HuH-7.5 (cell line): ENCODE results near the gene ATF7IP.
"Not testable (repeated sequence)": the region's sequence is repeated elsewhere in the genome, so short reads cannot be mapped to it uniquely, and the experiment has no call there.

Source experiments
- DNase-seq: peaks from one replicate; pipeline ENCODE4 v3.0.0; 2011; ENCODE audit warnings: low spot score

Gene ATF7IP

DNA sequence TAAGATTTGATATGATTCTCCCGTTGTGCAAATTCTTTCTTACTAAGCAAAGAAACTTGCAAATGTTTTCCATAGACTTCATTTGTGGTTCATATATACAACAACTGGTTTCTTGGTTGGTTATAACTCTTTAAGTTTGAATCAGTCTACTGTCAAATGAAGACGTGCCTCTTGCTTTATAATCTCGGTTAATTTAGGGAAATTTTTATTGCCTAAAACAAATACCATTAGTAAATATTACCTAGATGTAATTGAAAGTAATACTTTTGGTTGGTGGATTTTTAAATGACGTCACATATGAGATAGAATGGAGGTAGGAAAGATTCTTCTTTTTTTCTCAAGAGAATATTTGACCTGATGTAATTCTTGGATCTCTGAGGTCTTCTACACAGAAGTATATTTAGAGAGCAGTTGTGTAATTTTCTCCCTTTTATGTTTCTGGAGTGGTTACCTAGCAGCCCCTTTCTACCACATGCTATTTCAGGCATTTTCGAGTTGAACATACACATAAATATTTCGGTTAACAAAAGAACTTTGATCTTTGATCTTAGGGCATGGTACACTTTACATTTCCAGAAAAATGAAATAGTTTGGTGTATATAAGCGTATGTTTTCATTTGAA lies 1.7 kb downstream of the ATF7IP start:
- no peak for DNase-seq

DNA sequence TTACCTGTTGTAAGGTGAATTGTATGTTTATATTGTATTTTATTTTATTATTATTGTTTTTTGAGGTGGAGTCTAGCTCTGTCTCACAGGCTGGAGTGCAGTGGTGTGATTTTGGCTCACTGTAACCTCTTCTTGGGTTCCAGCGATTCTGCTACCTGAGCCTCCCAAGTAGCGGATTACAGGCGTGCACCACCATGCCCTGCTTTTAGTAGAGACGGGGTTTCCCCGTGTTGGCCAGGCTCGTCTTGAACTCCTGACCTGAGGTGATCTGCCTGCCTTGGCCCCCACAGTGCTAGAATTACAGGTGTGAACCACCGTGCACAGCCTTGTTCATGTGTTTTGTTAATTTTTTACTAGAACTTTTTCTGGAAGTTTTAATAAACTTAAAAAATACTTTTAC lies 3.8 kb downstream of the ATF7IP start:
- no peak for DNase-seq

DNA sequence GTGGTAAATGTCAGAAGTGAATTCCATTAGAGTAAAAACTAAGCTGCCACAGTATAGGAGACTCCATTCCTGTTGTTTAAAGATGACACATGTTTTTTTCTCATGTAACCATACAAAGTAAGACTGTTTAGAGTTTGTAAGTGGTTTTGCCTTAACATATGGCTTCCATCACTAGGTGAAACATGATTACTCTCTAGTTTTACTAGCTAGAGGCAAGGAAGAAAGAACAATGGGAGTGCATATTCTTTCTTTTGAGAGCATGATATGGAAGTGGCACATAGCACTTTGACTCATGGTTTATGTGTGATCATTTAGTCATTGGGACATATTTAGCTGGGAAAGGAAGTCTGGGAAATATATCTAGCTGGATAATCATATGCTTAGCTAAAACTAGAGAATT lies 7.7 kb downstream of the ATF7IP start:
- DNase-seq = no peak

DNA sequence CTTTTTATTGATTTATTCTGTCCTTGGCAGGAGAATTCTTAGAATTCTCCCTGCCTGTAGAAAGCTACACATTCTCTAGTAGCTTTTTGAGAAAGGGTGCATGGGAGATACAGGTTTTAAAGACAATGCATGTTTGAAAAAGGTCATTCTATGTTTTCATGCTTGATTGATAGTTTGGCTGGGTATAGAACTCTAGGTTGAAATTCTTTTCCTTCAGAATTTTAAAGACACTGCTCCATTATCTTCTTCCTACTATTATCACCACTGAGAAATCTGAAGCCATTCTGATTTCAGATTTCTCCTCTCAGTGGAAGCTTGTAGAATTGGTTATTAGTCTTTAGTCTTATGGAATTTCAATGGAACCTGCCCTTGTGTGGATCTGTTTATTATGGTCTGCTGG lies 14.0 kb downstream of the ATF7IP start:
- DNase-seq = no peak

DNA sequence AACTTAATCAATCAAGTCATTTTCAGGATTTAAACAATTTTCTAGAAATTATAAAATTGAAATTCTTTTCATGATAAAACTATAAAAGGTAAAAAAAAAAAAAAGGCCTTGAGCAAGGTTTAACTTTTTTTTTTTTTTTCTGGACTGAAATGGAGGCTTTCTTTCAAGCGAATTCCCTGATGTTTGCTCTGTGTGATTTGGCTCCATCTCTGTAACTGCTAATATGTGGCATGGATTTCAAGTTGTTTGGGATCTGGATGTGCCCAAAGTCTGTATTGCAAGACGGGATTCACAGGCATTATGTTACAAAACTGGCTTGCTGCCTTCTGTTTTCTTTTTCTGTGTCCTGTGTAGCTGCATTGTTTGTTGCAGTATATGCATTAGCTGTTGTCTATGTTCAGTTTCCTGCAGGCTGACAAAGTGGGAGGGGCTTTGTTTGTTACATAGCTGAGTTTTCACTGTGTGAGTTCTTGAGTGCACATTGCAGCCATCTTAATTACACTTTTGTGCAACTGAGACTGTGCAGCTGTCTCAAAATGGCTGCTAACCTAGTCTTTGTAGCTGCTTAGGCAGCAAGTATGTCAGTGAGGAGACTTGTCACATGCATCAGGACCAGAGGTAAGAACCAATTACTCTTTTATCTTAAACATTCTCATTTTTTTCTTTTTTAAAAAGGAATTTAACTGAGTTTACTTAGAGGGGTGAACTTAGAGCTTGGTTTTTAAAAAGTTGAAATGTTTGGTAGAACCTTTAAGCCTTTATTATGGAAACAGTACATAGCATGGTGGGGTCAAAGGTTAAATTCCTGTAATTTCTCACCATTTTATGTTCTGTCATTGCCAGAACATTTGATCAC lies 19.5 kb downstream of the ATF7IP start:
- DNase-seq = no peak

DNA sequence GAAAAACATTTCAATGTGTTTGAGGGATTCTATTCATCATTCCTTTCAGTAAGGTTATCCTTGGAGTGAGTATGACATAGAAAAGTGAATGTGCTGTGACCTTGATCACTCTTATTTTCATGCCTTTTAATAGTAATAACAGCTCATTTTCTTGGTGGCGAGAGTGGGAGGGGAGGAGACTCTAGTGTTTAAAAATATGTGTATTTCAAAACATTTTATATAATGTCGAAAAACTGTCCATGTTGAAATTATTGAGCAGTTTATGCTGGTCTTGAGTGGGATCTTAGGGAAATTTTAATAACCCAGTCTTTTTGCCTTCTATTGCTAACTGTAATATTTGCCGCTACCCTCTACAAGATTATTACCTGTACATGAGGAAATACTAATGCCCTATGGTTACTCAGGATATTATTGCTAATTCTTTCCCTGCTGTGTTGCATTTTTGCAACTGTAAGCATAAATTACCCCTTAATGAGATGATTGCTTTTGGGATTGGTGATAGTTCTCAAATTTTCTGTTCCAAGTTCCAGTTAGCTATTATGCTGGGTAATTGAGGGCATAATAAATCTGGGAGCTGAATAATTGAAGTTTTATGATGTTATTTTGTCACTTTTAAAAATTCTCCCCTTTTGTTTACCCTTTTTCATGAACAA lies 21.9 kb downstream of the ATF7IP start:
- no peak for DNase-seq

DNA sequence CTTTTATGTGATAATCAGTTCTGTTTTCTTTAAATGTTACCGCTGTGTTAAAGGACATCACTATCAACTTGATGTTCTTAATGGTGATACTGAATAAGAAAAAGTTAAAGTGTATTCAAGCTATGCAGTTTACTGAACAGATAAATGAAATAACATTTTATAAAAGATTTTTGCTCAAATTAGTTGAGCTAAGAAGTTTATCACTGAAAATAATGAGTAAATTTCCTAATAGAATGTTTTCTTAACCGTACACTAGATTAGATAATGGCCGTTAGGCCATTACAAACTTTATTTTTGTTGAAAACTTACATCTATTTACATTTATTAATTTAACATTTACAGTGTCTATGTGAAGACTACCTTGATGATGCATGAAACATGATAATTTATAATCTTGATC lies 25.0 kb downstream of the ATF7IP start:
- no peak for DNase-seq

DNA sequence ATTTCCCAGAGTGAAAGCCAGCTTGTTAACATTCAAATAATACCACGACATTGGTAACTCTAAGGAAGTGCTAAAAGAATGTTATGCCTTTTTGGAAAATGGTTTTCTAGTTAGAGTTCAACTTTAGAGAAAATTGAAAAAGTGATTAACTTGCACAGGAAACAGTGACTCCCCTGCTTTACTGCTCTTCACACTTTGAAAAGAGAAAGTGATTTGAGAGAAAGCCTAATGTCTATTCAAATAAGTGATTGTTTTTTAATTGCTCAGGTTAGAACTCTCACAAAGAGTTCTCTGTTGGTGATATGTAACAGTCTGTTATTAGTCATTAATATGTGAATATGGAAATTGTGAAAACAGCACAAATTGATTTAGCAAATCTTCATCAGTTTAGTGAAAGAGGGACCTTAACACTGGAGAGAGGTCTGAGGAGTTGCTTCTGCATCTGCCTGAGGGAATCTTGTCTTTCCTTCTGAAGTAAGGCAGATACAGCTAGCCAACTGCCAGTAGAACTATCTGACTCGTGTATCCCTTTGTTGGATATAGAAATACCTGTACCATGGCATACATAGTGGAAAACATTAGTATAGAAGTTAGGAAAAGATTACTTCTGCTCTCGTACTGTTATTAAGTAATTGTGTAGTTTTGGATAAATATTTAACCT lies 25.5 kb downstream of the ATF7IP start:
- DNase-seq = no peak

DNA sequence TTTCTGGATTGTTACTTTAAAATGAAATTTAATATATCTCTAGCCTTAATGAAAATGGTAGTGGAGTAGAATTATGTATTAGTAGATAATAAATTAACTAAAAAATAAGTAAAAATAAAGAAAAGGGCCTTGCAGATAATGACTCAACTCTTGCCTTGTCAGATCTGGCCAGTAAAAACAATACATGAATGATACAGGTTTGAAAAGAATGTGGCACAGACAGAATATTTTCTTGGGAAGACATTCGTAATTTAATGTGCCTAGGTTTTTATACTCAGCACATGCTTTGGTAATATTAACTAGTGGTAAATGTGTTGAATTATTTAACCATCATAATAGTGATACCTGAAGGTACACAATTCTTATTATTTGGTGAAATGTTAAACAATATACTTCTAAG lies 28.3 kb downstream of the ATF7IP start:
- DNase-seq = no peak

DNA sequence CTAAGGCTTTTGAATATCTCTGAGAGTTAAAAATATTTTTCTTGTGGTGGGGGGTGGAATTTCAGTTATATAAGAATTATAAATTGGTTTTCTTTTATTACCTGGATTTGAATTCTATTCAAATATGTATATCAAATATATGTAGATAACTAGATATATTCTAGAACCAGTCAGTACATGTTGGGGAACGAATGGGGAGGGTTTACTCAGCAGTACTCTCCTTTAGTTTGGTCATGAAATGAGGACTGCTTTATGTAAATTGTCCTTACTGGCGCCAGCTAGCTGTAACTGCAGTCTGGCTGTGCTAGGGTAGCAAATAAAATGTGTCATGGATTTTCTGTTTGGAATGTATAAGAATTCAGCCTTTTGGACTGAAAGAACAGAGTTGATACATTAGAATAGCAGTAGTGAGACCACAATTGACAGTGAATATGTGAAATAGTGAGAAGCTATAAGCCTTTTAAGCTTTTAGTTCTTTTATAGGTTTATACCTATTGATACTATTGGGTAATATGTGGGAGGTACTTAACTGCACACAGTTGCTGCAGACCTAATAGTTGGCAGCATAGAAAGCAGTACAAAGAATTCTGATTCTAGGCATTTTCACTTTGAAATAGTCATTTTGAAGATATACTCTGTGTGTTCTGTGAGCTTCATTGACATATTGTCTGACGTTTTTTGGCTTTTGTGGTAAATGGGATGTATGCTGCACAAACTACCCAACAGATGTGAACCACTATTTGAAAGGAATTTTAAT lies 29.0 kb downstream of the ATF7IP start:
- peak; percentile 22 for DNase-seq

DNA sequence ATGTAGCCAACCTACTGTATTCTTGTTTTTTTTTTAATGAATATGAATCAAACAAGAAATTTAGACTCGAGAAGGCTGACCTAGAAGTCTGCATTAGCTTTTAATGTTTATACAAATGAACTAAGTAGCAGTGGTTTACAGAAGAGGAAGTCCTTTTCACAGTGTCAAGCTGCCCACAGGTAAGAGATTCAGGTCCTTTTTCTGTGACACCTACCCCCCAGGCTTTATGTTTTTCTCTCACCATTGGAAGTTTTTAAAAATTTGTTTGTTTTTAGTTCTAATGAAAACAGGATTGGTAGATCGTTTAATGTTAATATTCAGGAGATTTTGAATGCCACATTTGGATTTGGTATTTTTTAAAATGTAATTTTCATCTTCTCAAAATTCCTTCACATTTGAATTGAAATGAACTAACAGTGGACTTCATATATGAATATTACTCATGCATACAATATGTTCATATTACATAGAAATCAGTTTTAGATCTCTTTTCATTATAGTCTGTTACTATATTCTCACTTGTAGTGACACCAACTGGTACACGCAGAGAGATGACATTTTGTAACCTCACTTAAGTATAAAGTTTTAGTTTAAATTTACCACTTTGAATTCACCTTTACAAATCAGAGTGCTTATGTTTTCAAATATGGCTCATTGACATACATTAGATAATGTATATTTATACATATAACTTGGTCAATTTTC lies 29.7 kb downstream of the ATF7IP start:
- DNase-seq = no peak

DNA sequence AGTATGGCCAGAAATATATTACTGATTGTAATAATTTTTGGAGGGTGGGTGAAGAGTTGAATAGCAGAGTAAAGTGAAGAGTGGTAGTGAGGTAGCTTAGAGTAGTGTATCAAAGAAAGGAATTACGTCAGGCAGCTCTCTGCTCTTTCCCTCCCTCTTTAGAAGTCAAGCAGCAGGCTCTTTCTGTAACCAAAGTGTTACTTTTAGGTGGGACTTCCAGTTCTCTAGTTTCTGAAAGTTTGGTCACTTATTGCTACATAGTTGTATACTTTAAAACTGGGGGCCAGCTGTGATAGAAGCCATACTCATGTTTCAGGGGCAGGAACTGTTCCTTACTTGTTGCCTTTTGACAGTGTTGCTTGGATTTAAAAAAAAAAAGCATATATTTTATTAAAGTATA lies 30.6 kb downstream of the ATF7IP start:
- DNase-seq = no peak

DNA sequence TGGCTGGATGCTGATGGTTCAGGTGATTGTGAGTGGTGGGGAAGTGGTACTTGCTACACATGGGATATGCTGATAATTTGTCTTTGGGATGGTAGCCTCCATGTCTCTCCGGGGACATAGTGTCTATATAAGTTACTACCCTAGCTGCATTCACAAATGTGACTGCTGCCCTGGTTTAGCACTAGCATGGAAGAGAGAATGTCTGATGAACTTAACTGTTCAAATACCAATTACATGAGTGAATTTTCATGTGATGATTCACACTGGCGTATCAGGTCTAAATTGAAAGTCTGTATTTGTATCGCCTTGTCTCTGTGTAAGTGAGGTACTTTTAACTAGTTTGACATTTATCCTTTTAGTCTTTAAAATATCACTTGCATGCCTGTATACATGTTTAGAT lies 34.4 kb downstream of the ATF7IP start:
- no peak for DNase-seq

DNA sequence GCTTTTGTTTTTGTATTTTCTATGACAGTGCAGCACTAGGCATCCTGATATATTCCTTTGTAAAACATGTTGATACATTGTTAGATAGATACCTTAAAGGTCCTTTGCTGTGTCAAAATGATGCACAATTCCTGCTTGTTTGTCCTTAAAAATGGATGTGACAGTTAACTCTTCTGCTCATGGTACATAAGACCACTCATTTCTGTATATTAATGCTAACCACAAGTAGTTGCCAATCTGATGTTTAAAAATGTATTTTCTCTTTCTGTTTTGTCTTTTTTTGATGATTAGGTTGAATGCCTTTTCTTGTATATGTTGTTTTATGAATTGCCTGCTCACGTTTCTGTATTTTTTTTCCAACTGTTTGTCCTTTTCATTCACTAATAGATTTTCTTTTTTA lies 35.1 kb downstream of the ATF7IP start:
- no peak for DNase-seq

DNA sequence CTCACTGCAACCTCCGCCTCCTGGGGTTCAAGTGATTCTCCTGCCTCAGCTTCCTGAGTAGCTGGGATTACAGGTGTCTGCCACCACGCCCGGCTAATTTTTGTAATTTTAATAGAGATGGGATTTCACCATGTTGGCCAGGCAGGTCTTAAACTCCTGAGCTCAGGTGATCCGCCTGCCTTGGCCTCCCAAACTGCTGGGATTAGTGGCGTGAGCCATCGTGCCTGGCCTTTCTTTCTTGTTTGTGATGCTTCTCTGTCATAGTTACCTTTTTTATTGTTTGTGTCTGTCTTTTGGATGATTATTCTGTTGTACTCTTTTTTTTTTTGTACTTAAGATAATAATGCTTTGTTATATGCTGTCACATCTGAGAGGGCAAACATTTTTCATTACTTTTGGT lies 35.8 kb downstream of the ATF7IP start:
- not testable (repeated sequence) for DNase-seq

DNA sequence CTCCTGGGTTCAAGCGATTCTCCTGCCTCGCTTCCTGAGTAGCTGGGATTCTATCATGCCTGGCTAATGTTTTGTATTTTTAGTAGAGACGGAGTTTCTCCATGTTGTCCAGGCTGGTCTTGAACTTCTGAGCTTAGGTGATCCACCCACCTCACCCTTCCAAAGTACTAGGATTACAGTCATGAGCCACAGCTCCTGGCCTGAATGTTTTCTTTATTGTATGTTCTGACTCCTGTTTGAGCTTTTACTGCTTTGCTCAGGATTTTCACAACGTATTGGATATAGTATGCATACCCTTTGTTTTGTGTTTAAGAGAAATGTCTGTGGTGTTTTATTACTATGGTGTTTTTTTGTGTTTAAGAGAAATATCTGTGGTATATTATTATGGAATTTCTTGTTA lies 37.2 kb downstream of the ATF7IP start:
- DNase-seq = no peak

DNA sequence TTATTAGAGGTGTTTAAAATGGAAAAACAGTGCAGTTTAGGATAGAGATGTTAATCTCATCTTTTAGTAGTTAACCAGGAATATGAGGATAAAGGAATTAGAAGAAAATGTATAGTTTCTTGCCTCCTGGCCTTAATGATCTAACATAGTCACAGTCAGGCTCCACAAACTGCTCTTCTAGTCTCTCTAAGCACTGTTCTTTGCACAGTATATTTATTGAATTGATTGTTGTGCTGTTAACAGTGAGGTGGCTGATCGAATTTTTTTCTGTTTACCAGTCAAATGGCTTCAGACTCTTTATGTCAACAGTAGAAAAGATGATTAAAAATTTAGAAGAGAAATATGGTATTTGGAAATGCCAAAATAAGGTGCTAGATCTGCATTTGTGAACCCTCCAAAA lies 37.8 kb downstream of the ATF7IP start:
- DNase-seq = no peak

DNA sequence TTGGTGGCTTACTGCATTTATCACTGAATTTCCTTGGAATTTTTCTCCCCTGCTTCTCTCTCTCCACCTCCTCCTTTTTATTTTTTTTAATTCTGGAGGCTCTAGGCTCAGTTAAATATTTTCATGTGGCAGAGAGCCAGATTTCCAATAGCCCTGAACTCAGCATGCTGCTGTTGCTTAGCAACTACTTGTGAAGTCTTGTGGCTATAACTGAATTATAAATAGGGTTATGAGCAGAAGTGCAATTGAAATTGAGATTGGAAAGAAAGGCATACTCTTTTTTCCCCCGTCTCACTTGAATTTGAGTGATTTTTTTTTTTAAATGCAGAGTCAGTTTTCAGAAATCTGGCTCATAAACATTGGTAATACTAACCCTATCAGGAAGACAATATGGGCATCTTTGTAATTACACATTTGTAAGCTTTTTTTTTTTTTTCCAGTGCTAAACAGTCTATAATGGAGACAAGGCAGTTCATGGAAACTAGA lies 38.3 kb downstream of the ATF7IP start:
- no peak for DNase-seq

DNA sequence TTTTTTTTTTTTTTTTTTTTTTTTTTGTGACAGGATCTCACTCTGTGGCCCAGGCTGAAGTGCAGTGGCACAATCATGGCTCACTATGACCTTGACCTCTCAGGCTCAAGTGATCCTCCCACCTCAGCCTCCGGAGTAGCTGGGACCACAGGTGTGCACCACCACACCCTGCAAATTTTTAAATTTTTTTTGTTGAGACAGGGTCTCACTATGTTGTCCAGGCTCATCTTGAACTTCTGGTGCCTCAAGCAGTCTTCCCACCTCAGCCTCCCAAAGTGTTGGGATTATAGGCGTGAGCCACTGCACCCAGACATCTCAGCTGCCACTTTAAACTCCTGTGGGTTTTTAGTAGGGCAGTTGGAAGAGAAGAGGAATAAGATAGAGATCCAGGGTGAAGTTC lies 39.9 kb downstream of the ATF7IP start:
- not testable (repeated sequence) for DNase-seq

DNA sequence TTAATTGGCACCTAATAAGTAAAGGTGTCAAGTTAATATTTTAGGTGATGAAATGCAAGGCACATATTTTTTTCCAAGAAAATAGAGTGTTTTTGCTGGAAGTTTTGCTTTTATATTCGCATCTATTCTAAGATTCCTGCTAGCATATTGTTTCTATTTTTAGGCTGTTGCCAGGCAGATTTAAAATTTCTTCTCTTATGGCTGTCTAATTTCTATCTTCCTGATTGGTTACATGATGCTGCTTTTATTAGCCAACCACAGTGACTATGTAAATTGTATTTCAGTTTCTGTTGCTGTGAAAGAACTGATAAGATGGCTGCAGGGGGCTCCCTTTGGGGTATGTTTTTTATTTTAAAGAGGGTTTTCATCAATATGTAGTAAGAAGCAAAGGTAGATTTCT lies 42.7 kb downstream of the ATF7IP start:
- DNase-seq = no peak

DNA sequence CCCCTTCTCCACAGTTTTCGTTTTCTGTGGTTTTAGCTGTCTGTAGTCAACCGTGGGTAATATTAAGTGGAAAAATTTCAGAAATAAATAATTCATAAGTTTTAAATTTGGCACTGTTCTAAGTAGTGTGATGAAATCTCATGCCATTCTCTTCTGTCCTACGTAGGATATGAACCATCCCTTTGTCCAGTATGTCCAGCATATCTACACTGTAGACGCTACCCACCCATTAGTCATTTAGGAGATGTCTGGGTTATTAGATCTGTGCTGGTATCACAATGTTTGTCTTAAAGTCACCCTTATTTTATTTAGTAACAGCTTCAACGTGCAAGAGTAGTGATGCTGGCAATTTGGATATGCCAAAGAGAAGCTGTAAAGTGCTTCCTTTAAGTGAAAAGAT lies 44.7 kb downstream of the ATF7IP start:
- no peak for DNase-seq
